Activated CD8-positive, alpha-beta memory T cell treated with anti-CD3 and anti-CD28 coated beads for 24 hours (primary cell): Measurements from ENCODE around the gene ACTR10.

Experiments used
- DNase-seq: peaks from one replicate; pipeline ENCODE4 v3.0.0-alpha.2; 2020

Gene ACTR10

DNA sequence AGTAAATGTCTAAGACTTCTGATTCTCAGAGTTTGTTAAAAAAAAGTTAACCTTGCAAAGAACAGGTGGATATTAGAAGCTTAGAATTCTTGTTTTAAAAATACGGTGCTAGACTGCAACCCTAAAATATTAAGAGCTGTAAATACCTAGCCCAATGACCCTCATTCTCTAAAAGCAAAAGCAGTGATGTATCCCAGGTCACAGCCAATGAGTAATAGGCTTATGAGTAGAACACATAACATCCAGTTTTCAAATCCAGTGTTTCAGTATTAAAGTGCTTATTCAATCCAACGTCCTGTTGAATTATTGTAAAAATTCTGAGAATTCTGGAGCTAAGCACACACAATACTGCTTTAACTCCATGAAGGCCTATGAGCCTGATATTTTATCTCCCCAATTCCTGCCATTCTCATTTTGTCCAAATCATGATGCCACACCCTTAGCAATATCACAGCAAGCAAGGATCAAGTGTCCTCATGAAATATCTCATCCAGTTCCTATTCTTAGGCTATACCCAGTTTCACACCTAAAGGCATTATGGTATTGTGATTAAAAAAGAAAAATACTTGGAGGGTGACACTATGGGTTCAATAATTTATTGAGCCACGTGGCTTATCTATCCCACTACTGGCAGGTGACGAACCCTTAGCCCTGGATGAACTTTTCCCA, 83.1 kb downstream of the ACTR10 start:
- no peak for DNase-seq

DNA sequence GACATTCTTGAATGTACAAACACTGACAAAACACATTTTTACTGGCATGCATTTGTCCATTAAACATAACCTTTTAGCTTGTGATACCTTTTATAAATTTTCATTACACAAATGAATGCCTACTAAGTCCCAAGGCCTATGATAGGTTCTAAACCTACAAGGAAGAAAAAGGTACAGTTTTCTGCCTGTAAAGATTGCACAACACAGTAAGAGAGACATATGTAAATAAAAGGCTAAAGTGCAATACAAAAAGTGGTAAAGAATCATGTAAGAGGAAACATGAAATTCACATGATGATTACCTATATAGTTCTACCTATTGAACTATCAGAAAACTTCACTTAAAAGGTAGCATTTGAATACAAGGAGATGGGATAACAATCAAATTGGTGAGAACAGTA, 83.8 kb downstream of the ACTR10 start:
- DNase-seq, result no peak

GRCh38 chr14:58285132-58285531, 85.2 kb downstream of the ACTR10 start:
- no peak for DNase-seq
